Measurements from ENCODE around the gene KRT40. TPM values are rescaled to one million over a fixed set of nuclear protein-coding genes. Genes with fewer than 3 reads are reported as not detected.

KRT40 gene
- not detected for polyA plus RNA-seq (ENCODE audit: low read depth in 6 of 6)

GRCh38 chr17:40984226-40984625, at the start of gene KRT40:
Gene KRT40 (minus strand): TSS chr17:40984326. CDS start chr17:40984273, 53 bp downstream.
- ATAC-seq (ENCODE audit: low read depth in 2 of 2) (no peak), DNase-seq (no peak)
- H3K4me3 Mint-ChIP-seq = no peak within 1 kb of the TSS
- H3K36me3 Mint-ChIP-seq = no peaks in the 10 kb centered on the region
- peaks cover 5 to 11% (median 7%) of the 10 kb centered on the region in 3 donors for H3K4me1 Mint-ChIP-seq
- H3K27me3 Mint-ChIP-seq = peaks cover 19 to 41% (median 28%) of the 10 kb centered on the region in 3 donors
- H3K27ac Mint-ChIP-seq = peak within 1 kb of the TSS in 1 of 6 donors; percentile 29
- no peaks in the 10 kb centered on the region for H3K9me3 Mint-ChIP-seq

- no peak for ATAC-seq (ENCODE audit: low read depth in 2 of 2)
- peaks cover 11 to 47% (median 28%) of the 10 kb centered on the region in 3 donors for H3K27me3 Mint-ChIP-seq
- peak within 1 kb of the TSS in 1 of 6 donors; percentile 60 for H3K27ac Mint-ChIP-seq
- H3K9me3 Mint-ChIP-seq = no peaks in the 10 kb centered on the region
- DNase-seq = no peak
- no peaks in the 10 kb centered on the region for H3K36me3 Mint-ChIP-seq
- H3K4me1 Mint-ChIP-seq = no peaks in the 10 kb centered on the region
- no peak within 1 kb of the TSS for H3K4me3 Mint-ChIP-seq
Measured at GRCh38 chr17:41029633-41030245, 45.6 kb upstream of the KRT40 start, which contains the start of gene KRTAP1-4. Gene KRTAP1-4 (minus strand): TSS chr17:41030195. CDS start chr17:41030078, 117 bp downstream.

GRCh38 chr17:41026715-41027471, 42.8 kb upstream of the KRT40 start, which contains the start of gene KRTAP1-5:
Gene KRTAP1-5 (minus strand): TSS chr17:41027208. CDS start chr17:41027155, 53 bp downstream.
- Mint-ChIP-seq H3K27me3 (peaks cover 10 to 49% (median 38%) of the 10 kb centered on the region in 3 donors), H3K9me3 (peaks cover 0 to 7% (median 2%) of the 10 kb centered on the region in 7 donors), H3K36me3 (peaks cover 0 to 8% of the 10 kb centered on the region in 2 donors), H3K27ac (peak within 1 kb of the TSS in 1 of 6 donors; percentile 50), H3K4me3 (no peak within 1 kb of the TSS), H3K4me1 (no peaks in the 10 kb centered on the region)
- no peak for ATAC-seq (ENCODE audit: low read depth in 2 of 2)
- no peak for DNase-seq

- no peak overlapping the region for H3K4me3 Mint-ChIP-seq
- ATAC-seq (ENCODE audit: low read depth in 2 of 2) = no peak
- no peak overlapping the region for H3K27ac Mint-ChIP-seq
- DNase-seq = no peak
- H3K27me3 Mint-ChIP-seq = peaks cover 10 to 45% (median 41%) of the 10 kb centered on the region in 3 donors
- H3K9me3 Mint-ChIP-seq = peaks cover 0 to 14% (median 6%) of the 10 kb centered on the region in 7 donors
- H3K4me1 Mint-ChIP-seq = no peaks in the 10 kb centered on the region
- H3K36me3 Mint-ChIP-seq = peaks cover 0 to 13% of the 10 kb centered on the region in 2 donors
Measured at GRCh38 chr17:41024697-41025096, 40.6 kb upstream of the KRT40 start.

- H3K4me3 Mint-ChIP-seq = no peak overlapping the region
- peaks cover 3 to 22% (median 16%) of the 10 kb centered on the region in 3 donors for H3K27me3 Mint-ChIP-seq
- ATAC-seq (ENCODE audit: low read depth in 2 of 2) (no peak), DNase-seq (no peak)
- no peak overlapping the region for H3K27ac Mint-ChIP-seq
- peaks cover 5 to 7% (median 6%) of the 10 kb centered on the region in 3 donors for H3K4me1 Mint-ChIP-seq
- peaks cover 0 to 14% (median 6%) of the 10 kb centered on the region in 7 donors for H3K9me3 Mint-ChIP-seq
- H3K36me3 Mint-ChIP-seq = peaks cover 0 to 13% of the 10 kb centered on the region in 2 donors
Measured at GRCh38 chr17:41020336-41020735, 36.2 kb upstream of the KRT40 start.

GRCh38 chr17:41019415-41019814, 35.3 kb upstream of the KRT40 start:
- H3K27ac Mint-ChIP-seq = no peak overlapping the region

GRCh38 chr17:41018541-41018940, 34.4 kb upstream of the KRT40 start:
- no peak overlapping the region for H3K4me3 Mint-ChIP-seq
- H3K27me3 Mint-ChIP-seq = peaks cover 0 to 16% (median 8%) of the 10 kb centered on the region in 3 donors
- DNase-seq (no peak), ATAC-seq (ENCODE audit: low read depth in 2 of 2) (no peak)
- H3K9me3 Mint-ChIP-seq = peaks cover 0 to 14% (median 6%) of the 10 kb centered on the region in 7 donors
- H3K27ac Mint-ChIP-seq = peak overlapping the region in 1 of 6 donors; percentile 36
- H3K36me3 Mint-ChIP-seq = peaks cover 0 to 13% of the 10 kb centered on the region in 2 donors
- H3K4me1 Mint-ChIP-seq = peaks cover 7 to 13% (median 7%) of the 10 kb centered on the region in 3 donors

More at GRCh38 chr17:41019415-41019814, 35.3 kb upstream of the KRT40 start:
- Mint-ChIP-seq H3K27me3 (peaks cover 0 to 19% (median 10%) of the 10 kb centered on the region in 3 donors), H3K36me3 (peaks cover 0 to 13% of the 10 kb centered on the region in 2 donors), H3K4me1 (peaks cover 7 to 13% (median 7%) of the 10 kb centered on the region in 3 donors), H3K4me3 (no peak overlapping the region), H3K9me3 (peaks cover 0 to 14% (median 6%) of the 10 kb centered on the region in 7 donors)
- DNase-seq (no peak), ATAC-seq (ENCODE audit: low read depth in 2 of 2) (no peak)

- peak overlapping the region in 1 of 6 donors; percentile 58 for H3K27ac Mint-ChIP-seq
- H3K4me3 Mint-ChIP-seq = no peak overlapping the region
- H3K27me3 Mint-ChIP-seq = peaks cover 0 to 13% (median 6%) of the 10 kb centered on the region in 3 donors
- DNase-seq = no peak
- peaks cover 0 to 7% (median 5%) of the 10 kb centered on the region in 7 donors for H3K9me3 Mint-ChIP-seq
- ATAC-seq (ENCODE audit: low read depth in 2 of 2) = no peak
- H3K4me1 Mint-ChIP-seq = peaks cover 7 to 13% (median 7%) of the 10 kb centered on the region in 3 donors
- peaks cover 0 to 6% of the 10 kb centered on the region in 2 donors for H3K36me3 Mint-ChIP-seq
Measured at GRCh38 chr17:41016578-41017215, 32.6 kb upstream of the KRT40 start.

- Mint-ChIP-seq H3K4me1 (peaks cover 7 to 13% (median 7%) of the 10 kb centered on the region in 3 donors), H3K4me3 (no peak overlapping the region), H3K27me3 (peaks cover 0 to 13% (median 0%) of the 10 kb centered on the region in 3 donors), H3K27ac (peak overlapping the region in 2 of 6 donors; percentile 1 to 21), H3K36me3 (no peaks in the 10 kb centered on the region), H3K9me3 (peaks cover 0 to 1% (median 0%) of the 10 kb centered on the region in 7 donors)
- no peak for DNase-seq
- peak in 1 of 2 donors; percentile 23 for ATAC-seq (ENCODE audit: low read depth in 2 of 2)
Measured at GRCh38 chr17:41015454-41015853, 31.3 kb upstream of the KRT40 start.

- Mint-ChIP-seq H3K27ac (peak overlapping the region in 1 of 6 donors; percentile 24), H3K27me3 (peaks cover 0 to 18% (median 0%) of the 10 kb centered on the region in 3 donors), H3K4me1 (peaks cover 7 to 13% (median 7%) of the 10 kb centered on the region in 3 donors), H3K9me3 (peaks cover 0 to 1% (median 0%) of the 10 kb centered on the region in 7 donors), H3K4me3 (no peak overlapping the region), H3K36me3 (no peaks in the 10 kb centered on the region)
- no peak for ATAC-seq (ENCODE audit: low read depth in 2 of 2)
- no peak for DNase-seq
Measured at GRCh38 chr17:41013606-41014005, 29.5 kb upstream of the KRT40 start.

- Mint-ChIP-seq H3K4me3 (no peak overlapping the region), H3K36me3 (no peaks in the 10 kb centered on the region), H3K27me3 (peaks cover 0 to 19% (median 0%) of the 10 kb centered on the region in 3 donors), H3K9me3 (peaks cover 0 to 1% (median 0%) of the 10 kb centered on the region in 7 donors), H3K27ac (no peak overlapping the region), H3K4me1 (peaks cover 7 to 13% (median 7%) of the 10 kb centered on the region in 3 donors)
- no peak for ATAC-seq (ENCODE audit: low read depth in 2 of 2)
- no peak for DNase-seq
Measured at GRCh38 chr17:41013181-41013580, 29.1 kb upstream of the KRT40 start.

- Mint-ChIP-seq H3K4me3 (no peak overlapping the region), H3K36me3 (no peaks in the 10 kb centered on the region), H3K27me3 (peaks cover 0 to 19% (median 0%) of the 10 kb centered on the region in 3 donors), H3K4me1 (peaks cover 7 to 13% (median 7%) of the 10 kb centered on the region in 3 donors), H3K27ac (peak overlapping the region in 2 of 6 donors; percentile 1 to 58), H3K9me3 (peaks cover 0 to 1% (median 0%) of the 10 kb centered on the region in 7 donors)
- DNase-seq (no peak), ATAC-seq (ENCODE audit: low read depth in 2 of 2) (no peak)
Measured at GRCh38 chr17:41012326-41013120, 28.4 kb upstream of the KRT40 start.

Measured in naive B cell (primary cell).